Measurements from ENCODE around the gene RALGDS.

- TF ChIP-seq FOXM1 (IDR thresholded peaks at IDR 0.05; ENCODE audit: borderline replicate concordance) (no peak), NFRKB (IDR thresholded peaks at IDR 0.05) (no peak), BHLHE40 (IDR thresholded peaks at IDR 0.05; ENCODE audit: borderline replicate concordance) (no peak), ZNF384 (IDR thresholded peaks at IDR 0.05) (no peak), SP1 (IDR thresholded peaks at IDR 0.05) (no peak), FOXA1 (IDR thresholded peaks at IDR 0.05) (no peak), TARDBP (IDR thresholded peaks at IDR 0.05) (no peak), FOXK2 (IDR thresholded peaks at IDR 0.05) (no peak), ELF4 (IDR thresholded peaks at IDR 0.05) (no peak), SUZ12 (IDR thresholded peaks at IDR 0.05) (no peak), CTBP1 (IDR thresholded peaks at IDR 0.05; ENCODE audit: borderline replicate concordance) (no peak), HDGF (IDR thresholded peaks at IDR 0.05; ENCODE audit: borderline replicate concordance) (no peak), LEF1 (IDR thresholded peaks at IDR 0.05; ENCODE audit: borderline replicate concordance) (no peak)
Observed at GRCh38 chr9:133080161-133080560, 40.9 kb downstream of the RALGDS start.

Data from HEK293T (cell line).